CD4-positive, alpha-beta T cell treated with Interleukin-12 subunit alpha and Interleukin-12 subunit beta, for 1 hour (primary cell): ENCODE data around the gene LAMC1.
A peak's percentile ranks its signal among the peaks of the same experiment; 100 is the strongest.

ENCODE experiments used
- DNase-seq: peaks from one replicate; pipeline ENCODE4 v3.0.0-alpha.2; 2020

LAMC1 gene

DNA sequence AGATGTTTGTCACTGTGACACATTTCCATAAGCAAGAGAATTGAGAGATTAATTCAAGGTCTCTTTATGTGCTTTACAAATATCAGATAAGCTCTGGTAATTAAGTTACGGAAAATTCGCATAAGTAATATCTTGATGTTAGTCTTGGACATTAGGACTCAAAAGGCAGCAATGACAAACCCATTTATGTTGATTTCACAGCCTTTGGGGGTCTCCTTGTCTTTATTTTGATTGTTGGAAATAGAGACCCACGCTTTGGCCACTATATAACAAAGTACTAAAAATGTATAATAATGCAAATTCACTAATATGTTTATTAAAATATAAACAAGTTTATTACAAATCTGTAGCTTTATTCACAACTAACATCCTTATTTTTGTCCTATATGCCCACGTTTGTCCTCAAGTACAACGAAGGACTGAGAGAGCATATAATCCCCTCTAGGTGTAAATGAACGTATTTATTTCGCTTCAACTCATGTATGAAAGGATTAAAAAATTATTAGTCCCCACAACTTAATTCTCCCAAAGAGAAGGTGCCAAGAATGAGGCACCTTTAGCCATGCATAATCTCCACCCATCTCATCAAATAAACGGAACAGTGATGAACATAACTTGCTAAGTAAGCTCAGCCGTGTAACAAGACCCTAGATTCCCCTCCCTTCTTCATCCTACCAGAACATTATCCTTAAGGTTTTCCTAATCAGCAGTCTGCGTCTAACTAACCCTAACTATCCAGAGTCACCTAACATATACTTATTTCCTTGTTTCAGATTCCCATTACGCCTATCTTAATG lies 1.6 kb upstream of the LAMC1 start:
- DNase-seq = no peak

- no peak for DNase-seq
These were observed 746 bp upstream of the LAMC1 start for GRCh38 chr1:183022202-183023145.

DNA sequence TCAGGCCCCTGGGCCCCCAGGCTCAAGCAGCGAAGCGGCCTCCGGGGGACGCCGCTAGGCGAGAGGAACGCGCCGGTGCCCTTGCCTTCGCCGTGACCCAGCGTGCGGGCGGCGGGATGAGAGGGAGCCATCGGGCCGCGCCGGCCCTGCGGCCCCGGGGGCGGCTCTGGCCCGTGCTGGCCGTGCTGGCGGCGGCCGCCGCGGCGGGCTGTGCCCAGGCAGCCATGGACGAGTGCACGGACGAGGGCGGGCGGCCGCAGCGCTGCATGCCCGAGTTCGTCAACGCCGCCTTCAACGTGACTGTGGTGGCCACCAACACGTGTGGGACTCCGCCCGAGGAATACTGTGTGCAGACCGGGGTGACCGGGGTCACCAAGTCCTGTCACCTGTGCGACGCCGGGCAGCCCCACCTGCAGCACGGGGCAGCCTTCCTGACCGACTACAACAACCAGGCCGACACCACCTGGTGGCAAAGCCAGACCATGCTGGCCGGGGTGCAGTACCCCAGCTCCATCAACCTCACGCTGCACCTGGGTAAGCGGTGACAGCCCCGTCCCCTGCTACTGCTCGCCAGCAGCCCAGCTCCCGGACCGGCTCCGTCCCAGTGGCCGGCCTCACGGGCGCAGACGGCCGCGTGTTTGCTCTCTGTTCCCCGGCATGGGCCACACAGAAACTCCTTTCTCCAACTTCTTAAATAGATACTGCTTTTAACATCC lies 539 bp downstream of the LAMC1 start:
- no peak for DNase-seq

- no peak for DNase-seq
These were observed 1.2 kb downstream of the LAMC1 start for GRCh38 chr1:183024317-183025009.

DNA sequence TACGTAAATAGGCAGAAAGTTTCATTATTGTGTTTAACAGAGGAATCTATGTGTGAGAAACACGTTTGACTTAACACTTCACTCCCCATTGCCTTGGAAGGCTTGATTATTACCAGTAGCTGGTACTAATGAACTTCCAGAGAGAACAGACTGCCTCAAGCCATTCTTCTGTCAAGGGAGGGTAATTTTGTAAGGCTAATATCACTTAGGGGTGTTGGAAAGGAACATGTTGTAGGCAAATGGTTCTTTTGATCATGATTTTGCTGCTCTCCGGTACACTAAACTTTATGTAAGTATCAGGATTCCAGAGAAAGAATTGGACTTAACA lies 1.8 kb downstream of the LAMC1 start:
- DNase-seq = no peak

DNA sequence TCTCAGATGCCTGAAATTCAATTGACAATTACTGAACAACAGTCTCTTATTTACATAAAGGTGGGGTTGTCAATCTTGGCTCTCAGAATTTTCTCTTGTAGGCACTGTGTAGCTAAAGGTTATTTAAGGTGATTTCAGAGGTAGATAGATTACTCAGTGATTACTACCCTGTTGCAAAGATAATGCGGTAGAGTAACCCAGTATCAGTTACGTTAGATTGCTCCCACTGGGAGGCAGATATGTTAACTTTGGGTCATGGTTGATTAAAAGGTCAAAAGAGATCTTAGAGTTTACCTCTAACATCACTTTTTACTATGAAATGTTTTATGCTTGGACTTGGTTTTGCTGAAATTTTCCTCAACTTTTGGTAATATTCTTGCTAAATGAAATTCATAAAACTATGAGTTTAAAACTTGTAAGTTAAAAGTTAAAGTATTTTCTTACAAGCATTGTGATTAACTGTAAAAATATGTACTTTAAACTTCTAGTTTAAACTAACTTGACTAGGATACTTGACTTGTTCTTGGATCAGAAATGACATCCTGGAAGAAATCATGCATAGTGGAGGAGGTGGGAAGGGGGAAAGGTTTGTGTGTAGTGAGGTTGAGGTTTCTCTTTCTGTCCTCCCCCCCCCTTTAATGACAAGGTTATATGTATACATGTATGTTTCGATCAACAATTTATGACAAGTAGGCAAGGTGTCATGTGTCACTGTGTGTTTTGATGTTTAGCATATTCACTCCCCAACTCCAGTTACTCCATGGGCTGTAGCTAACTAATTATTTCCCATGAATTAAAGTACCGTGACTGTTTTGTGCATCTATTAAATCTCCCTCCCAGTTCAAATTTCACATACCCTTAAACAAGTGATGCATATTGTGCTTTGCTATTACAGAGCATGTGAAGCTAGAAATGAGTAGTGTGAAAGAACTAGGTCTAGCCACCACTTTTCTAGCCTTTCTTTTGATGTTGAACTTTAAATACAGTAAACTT lies 2.9 kb downstream of the LAMC1 start:
- DNase-seq = no peak

DNA sequence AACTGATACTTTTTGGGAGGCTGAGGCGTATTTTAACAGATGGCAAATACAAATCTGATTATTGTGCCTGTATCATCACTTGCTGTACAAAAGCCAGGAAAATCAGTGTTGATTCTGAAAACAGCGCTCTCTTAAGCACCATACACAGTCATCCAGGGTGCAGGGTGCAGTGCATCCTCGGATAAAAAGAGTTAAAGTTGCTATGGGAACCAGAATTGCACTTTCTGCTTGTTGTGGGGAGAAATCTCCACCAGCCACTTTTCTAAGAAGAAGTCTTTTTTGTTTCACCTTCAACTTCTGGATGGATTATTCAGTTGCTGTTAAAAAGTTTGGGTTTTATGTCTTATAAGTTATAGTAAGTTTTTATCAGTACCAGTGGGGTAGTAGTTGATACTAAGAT lies 3.8 kb downstream of the LAMC1 start:
- no peak for DNase-seq

DNA sequence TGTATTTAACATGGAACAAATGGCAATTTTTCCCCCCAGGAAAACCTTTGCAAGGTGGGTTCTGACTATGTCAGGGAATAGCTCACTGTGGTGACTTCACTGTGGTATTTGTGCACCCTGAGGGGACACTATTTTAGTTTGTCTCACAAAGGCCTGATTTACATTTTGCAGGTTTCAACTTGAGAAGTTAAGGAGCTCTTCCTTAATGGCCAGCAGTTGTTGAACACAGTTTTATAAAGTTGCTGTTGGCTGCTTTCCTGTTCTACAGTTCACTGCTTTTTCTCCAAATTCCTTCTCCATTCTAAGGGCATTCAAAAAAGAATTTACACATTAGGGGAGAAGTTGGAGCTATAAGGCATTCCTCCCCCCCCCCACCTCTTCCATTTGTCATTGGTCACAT lies 4.6 kb downstream of the LAMC1 start:
- no peak for DNase-seq

DNA sequence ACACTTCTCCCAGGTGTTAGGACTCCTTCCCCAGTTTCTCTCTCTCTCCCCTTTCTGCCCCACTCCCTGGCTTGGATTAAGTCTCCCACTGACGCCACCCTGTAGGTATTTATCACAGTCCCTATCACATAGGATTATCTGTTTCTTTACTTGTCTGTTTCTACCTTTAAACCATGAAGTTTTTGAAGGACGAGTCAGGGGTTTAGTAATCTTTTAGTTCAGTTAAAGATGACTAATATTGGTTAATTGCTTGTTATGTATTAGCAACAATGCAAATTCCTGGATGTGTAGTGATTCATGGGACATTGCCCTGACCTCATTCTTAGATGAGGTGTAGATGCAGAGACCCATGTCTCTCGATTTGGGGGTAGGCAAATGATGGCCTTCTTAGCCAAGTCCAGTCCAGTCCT lies 6.4 kb downstream of the LAMC1 start:
- no peak for DNase-seq

- no peak for DNase-seq
These were observed 6.8 kb downstream of the LAMC1 start for GRCh38 chr1:183030053-183030452.

GRCh38 chr1:183032122-183032921 lies 9.1 kb downstream of the LAMC1 start:
- no peak for DNase-seq

DNA sequence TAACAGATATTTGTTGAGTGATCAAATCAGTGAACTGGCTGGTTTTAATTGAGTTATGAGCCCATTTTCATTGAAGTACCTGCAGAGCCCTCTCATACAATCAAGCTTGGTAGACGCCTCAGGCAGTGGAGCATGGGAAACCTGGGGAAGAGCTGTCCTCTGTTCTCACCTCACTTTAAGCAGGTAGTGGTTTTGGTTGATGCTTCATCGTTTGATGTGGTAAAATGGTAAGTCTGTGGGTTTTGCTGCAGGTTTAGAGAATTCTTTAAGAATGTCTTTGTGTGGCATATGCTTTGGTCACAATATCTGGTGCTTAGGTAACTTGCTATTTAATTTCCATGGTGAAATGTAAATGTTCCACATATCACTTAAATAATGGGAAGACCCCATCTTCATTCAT lies 10.0 kb downstream of the LAMC1 start:
- DNase-seq = peak; percentile 36

DNA sequence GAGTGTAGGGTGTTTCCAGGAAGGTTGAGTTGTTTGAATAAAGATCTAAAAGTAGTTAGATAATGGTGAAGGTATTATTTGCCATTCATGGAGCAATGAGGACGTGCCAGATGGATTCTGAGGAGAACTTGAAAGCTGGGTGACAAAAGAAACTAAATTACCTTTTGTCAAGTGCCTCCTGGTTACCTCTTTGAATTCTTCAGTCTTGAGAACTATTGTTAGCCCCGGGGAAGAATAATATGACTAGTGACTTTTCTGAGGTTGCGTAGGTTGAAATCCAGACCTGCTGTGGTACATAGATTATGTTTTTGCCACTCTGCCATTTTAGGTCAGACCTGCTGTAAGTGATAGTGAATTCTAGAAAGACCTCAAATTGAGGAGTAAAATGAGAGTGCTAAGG lies 11.5 kb downstream of the LAMC1 start:
- no peak for DNase-seq

- DNase-seq = no peak
These were observed 15.2 kb downstream of the LAMC1 start for GRCh38 chr1:183038333-183038866.

GRCh38 chr1:183038913-183039312 lies 15.7 kb downstream of the LAMC1 start:
- DNase-seq = no peak

DNA sequence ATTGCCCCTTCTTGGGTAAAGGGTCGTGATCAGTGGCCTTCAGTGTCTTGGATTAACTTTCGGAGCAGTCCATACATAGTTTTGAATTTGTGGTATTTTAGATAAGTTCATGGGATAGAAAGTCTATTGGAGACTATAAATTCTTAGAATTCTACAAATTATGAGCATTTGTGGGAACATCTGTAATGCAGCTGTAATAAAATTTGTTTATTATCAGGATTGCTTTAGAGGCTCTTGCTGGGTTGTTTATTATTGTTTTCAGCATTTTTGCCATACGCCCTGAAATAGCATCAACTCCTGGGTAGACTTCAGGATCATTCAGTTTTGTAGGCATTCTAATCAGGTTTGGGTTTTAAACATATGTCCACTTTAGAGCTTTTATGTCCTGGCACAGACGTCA lies 16.1 kb downstream of the LAMC1 start:
- no peak for DNase-seq

- DNase-seq = no peak
These were observed 16.8 kb downstream of the LAMC1 start for GRCh38 chr1:183039985-183040447.

- DNase-seq = no peak
These were observed 17.3 kb downstream of the LAMC1 start for GRCh38 chr1:183040547-183040971.

- no peak for DNase-seq
These were observed 20.0 kb downstream of the LAMC1 start for GRCh38 chr1:183043254-183043653.
